WTC11 (cell line): ENCODE measurements around the gene JUP. TPM values are rescaled to one million over a fixed set of nuclear protein-coding genes. Genes with fewer than 3 reads are reported as not detected.

Source experiments
- ATAC-seq: fragments of 200-7000 bp; cut with Tn5 transposase; 2 replicates; pipeline ENCODE4 v1.10.0; 2021; ENCODE audit warnings: mild to moderate bottlenecking, moderate library complexity
- CTCF ChIA-PET: fragments of 300-600 bp; sonication (Branson Sonifier 250); formaldehyde crosslinking; loops from one replicate; lab custom pipeline; 2021; ENCODE audit warnings: antibody characterized with exemption; lab: Charles Lee
- POLR2A ChIA-PET: fragments of 350-600 bp; sonication (Branson Sonifier 250); formaldehyde crosslinking; loops from one replicate; lab custom pipeline; 2021; ENCODE audit warnings: antibody characterized with exemption; lab: Charles Lee
- DNase-seq: peaks from one replicate; pipeline ENCODE4 v3.0.0; 2021; ENCODE audit warnings: low spot score
- H3K27ac Mint-ChIP-seq: 2 replicates; pipeline ENCODE4 v1.8.0; 2021; ENCODE audit warnings: mixed read lengths
- H3K27me3 Mint-ChIP-seq: 2 replicates; pipeline ENCODE4 v1.8.0; 2021; ENCODE audit warnings: low read depth, mild to moderate bottlenecking, moderate library complexity, mixed read lengths
- H3K36me3 Mint-ChIP-seq: 2 replicates; pipeline ENCODE4 v1.8.0; 2021; ENCODE audit warnings: mixed read lengths
- H3K4me1 Mint-ChIP-seq: 2 replicates; pipeline ENCODE4 v1.8.0; 2022; ENCODE audit warnings: mixed read lengths
- H3K4me3 Mint-ChIP-seq: 2 replicates; pipeline ENCODE4 v1.8.0; 2021; ENCODE audit warnings: mild to moderate bottlenecking, moderate library complexity, mixed read lengths
- H3K9me3 Mint-ChIP-seq: 2 replicates; pipeline ENCODE4 v1.8.0; 2021; ENCODE audit warnings: mixed read lengths
- GABPB1 ChIP-seq: sonication (generic); formaldehyde crosslinking; IDR thresholded peaks from 2 replicates; pipeline ENCODE4 v1.8.1; 2023; ENCODE audit warnings: mild to moderate bottlenecking, missing genetic modification reagents
- JAZF1 ChIP-seq: fragments of 250-450 bp; sonication (Bioruptor Pico); IDR thresholded peaks from 2 replicates; pipeline ENCODE4 v1.9.0; 2021; ENCODE audit warnings: moderate library complexity, mild to moderate bottlenecking, inconsistent platforms
- MXD4 ChIP-seq: fragments of 250-450 bp; sonication (Bioruptor Pico); IDR thresholded peaks from 2 replicates; pipeline ENCODE4 v1.8.0; 2021; ENCODE audit warnings: mild to moderate bottlenecking, moderate library complexity, borderline replicate concordance
- ZNF232 ChIP-seq: sonication (generic); formaldehyde crosslinking; IDR thresholded peaks from 2 replicates; pipeline ENCODE4 v1.8.0; 2022; ENCODE audit warnings: mild to moderate bottlenecking, missing genetic modification reagents
- ZNF263 ChIP-seq: sonication (generic); formaldehyde crosslinking; IDR thresholded peaks from 2 replicates; pipeline ENCODE4 v1.8.1; 2022; ENCODE audit warnings: low read depth, mild to moderate bottlenecking, moderate library complexity, missing genetic modification reagents
- ZNF416 ChIP-seq: fragments of 250-450 bp; sonication (Bioruptor Pico); IDR thresholded peaks from 2 replicates; pipeline ENCODE4 v1.9.0; 2021; ENCODE audit warnings: mild to moderate bottlenecking, inconsistent platforms
- total RNA-seq: library from RNA; stranded (reverse); gene quantifications from 3 replicates; pipeline ENCODE4 v1.2.3, GENCODE V29; 2021
- TF ChIP-seq, protein P1 (sequence below): sonication (generic); formaldehyde crosslinking; IDR thresholded peaks from 2 replicates; pipeline ENCODE4 v1.8.0; 2022; ENCODE audit warnings: mild to moderate bottlenecking, missing genetic modification reagents
- TF ChIP-seq, protein P2 (sequence below): fragments of 250-450 bp; sonication (Bioruptor Pico); IDR thresholded peaks from 2 replicates; pipeline ENCODE4 v1.9.0; 2021; ENCODE audit warnings: mild to moderate bottlenecking
- TF ChIP-seq, protein P3 (sequence below): sonication (generic); formaldehyde crosslinking; IDR thresholded peaks from 2 replicates; pipeline ENCODE4 v1.8.1; 2022; ENCODE audit warnings: low read depth, missing genetic modification reagents, borderline replicate concordance
- TF ChIP-seq, protein P4 (sequence below): sonication (generic); formaldehyde crosslinking; IDR thresholded peaks from 2 replicates; pipeline ENCODE4 v1.8.1; 2023; ENCODE audit warnings: mild to moderate bottlenecking, moderate library complexity, missing genetic modification reagents
- TF ChIP-seq, protein P5 (sequence below): sonication (generic); formaldehyde crosslinking; conservative IDR thresholded peaks from 2 replicates; pipeline ENCODE4 v1.8.1; 2023; ENCODE audit warnings: mild to moderate bottlenecking, low read depth, missing genetic modification reagents, moderate library complexity
- TF ChIP-seq, protein P6 (sequence below): sonication (generic); formaldehyde crosslinking; IDR thresholded peaks from 2 replicates; pipeline ENCODE4 v1.8.1; 2022; ENCODE audit warnings: mild to moderate bottlenecking, missing genetic modification reagents, moderate library complexity, borderline replicate concordance
- TF ChIP-seq, protein P7 (sequence below): sonication (generic); formaldehyde crosslinking; IDR thresholded peaks from 2 replicates; pipeline ENCODE4 v1.8.0; 2022; ENCODE audit warnings: mild to moderate bottlenecking, missing genetic modification reagents
- TF ChIP-seq, protein P8 (sequence below): fragments of 250-450 bp; sonication (Bioruptor Pico); IDR thresholded peaks from 2 replicates; pipeline ENCODE4 v1.9.0; 2021; ENCODE audit warnings: mild to moderate bottlenecking, borderline replicate concordance
- TF ChIP-seq, protein P9 (sequence below): fragments of 250-450 bp; sonication (Bioruptor Pico); IDR thresholded peaks from 2 replicates; pipeline ENCODE4 v1.8.0; 2021; ENCODE audit warnings: mild to moderate bottlenecking
- TF ChIP-seq, protein P10 (sequence below): sonication (generic); formaldehyde crosslinking; IDR thresholded peaks from 2 replicates; pipeline ENCODE4 v1.8.1; 2023; ENCODE audit warnings: mild to moderate bottlenecking, missing genetic modification reagents

The JUP gene
- total RNA-seq, 1 experiment from 2014 or later = 103 TPM

DNA sequence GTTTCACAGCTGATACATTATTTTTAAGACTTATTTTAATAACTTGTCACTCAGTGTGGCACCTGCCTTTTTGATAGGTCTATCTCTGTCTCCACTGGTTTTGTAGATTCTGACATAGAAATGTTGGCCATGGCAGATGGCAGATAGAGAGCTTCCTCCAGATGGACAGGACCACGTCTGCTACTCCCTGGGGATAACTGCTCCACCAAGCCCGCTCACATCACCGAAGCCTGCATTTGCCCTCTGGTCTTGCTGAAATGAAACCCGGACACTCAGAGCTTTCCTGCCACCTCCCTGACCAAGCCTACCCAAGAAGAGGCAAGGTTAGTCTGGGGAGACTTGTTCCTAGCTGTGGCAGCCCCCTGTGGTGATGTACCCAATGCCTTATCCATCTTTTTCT is 35.6 kb downstream of the JUP start (continued):
- TF ChIP-seq, protein P1, sequence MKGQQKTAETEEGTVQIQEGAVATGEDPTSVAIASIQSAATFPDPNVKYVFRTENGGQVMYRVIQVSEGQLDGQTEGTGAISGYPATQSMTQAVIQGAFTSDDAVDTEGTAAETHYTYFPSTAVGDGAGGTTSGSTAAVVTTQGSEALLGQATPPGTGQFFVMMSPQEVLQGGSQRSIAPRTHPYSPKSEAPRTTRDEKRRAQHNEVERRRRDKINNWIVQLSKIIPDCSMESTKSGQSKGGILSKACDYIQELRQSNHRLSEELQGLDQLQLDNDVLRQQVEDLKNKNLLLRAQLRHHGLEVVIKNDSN = no peak
- TF ChIP-seq JAZF1 (CRISPR knock-in tag) = no peak

DNA sequence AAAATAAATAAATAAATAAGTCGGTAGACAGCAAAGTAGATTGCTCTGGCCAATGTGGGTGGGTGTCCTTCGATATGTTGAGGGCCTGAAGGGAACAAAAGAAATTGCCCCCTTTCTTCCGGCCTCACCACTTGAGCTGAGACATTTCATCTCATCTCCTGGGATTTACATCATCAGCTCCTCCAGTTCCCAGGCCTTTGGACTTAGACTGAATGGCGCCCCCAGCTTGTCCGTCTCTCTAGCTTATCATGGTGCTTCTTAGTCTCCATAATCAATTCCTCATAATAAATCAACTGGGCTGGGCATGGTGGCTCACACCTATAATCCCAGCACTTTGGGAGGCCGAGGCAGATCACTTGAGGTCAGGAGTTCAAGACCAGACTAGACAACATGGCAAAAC is 38.2 kb downstream of the JUP start:
- POLR2A ChIA-PET = interaction anchor here (0.9 kb wide), 1 partner anchor 38 kb away, joined by 3 read pairs; the partner anchor contains the start of gene JUP
- Mint-ChIP-seq H3K36me3 (no peaks in the 10 kb centered on the region), H3K4me3 (no peak overlapping the region), H3K27ac (no peak overlapping the region), H3K9me3 (no peaks in the 10 kb centered on the region), H3K27me3 (no peaks in the 10 kb centered on the region; the same call in 1 of the 2 replicates), H3K4me1 (no peaks in the 10 kb centered on the region)
- ATAC-seq (no peak; the same call in 1 of the 2 replicates), DNase-seq (no peak)
- CTCF ChIA-PET = interaction anchor here (0.5 to 1.8 kb wide), 7 partner anchors 10 to 113 kb away, joined by 3 to 6 read pairs (median 3); partner anchors contain the start of gene JUP
- TF ChIP-seq, protein P2, sequence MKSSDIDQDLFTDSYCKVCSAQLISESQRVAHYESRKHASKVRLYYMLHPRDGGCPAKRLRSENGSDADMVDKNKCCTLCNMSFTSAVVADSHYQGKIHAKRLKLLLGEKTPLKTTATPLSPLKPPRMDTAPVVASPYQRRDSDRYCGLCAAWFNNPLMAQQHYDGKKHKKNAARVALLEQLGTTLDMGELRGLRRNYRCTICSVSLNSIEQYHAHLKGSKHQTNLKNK (CRISPR knock-in tag) = no peak
- no peak for TF ChIP-seq MXD4 (CRISPR knock-in tag)
- TF ChIP-seq, protein P3, sequence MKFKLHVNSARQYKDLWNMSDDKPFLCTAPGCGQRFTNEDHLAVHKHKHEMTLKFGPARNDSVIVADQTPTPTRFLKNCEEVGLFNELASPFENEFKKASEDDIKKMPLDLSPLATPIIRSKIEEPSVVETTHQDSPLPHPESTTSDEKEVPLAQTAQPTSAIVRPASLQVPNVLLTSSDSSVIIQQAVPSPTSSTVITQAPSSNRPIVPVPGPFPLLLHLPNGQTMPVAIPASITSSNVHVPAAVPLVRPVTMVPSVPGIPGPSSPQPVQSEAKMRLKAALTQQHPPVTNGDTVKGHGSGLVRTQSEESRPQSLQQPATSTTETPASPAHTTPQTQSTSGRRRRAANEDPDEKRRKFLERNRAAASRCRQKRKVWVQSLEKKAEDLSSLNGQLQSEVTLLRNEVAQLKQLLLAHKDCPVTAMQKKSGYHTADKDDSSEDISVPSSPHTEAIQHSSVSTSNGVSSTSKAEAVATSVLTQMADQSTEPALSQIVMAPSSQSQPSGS (CRISPR knock-in tag) = no peak
- no peak for TF ChIP-seq ZNF416 (CRISPR knock-in tag)
- TF ChIP-seq, protein P4, sequence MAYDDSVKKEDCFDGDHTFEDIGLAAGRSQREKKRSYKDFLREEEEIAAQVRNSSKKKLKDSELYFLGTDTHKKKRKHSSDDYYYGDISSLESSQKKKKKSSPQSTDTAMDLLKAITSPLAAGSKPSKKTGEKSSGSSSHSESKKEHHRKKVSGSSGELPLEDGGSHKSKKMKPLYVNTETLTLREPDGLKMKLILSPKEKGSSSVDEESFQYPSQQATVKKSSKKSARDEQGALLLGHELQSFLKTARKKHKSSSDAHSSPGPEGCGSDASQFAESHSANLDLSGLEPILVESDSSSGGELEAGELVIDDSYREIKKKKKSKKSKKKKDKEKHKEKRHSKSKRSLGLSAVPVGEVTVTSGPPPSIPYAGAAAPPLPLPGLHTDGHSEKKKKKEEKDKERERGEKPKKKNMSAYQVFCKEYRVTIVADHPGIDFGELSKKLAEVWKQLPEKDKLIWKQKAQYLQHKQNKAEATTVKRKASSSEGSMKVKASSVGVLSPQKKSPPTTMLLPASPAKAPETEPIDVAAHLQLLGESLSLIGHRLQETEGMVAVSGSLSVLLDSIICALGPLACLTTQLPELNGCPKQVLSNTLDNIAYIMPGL = no peak
- no peak for TF ChIP-seq GABPB1
- TF ChIP-seq, protein P5, sequence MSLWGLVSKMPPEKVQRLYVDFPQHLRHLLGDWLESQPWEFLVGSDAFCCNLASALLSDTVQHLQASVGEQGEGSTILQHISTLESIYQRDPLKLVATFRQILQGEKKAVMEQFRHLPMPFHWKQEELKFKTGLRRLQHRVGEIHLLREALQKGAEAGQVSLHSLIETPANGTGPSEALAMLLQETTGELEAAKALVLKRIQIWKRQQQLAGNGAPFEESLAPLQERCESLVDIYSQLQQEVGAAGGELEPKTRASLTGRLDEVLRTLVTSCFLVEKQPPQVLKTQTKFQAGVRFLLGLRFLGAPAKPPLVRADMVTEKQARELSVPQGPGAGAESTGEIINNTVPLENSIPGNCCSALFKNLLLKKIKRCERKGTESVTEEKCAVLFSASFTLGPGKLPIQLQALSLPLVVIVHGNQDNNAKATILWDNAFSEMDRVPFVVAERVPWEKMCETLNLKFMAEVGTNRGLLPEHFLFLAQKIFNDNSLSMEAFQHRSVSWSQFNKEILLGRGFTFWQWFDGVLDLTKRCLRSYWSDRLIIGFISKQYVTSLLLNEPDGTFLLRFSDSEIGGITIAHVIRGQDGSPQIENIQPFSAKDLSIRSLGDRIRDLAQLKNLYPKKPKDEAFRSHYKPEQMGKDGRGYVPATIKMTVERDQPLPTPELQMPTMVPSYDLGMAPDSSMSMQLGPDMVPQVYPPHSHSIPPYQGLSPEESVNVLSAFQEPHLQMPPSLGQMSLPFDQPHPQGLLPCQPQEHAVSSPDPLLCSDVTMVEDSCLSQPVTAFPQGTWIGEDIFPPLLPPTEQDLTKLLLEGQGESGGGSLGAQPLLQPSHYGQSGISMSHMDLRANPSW (CRISPR knock-in tag) = no peak
- TF ChIP-seq ZNF232 (CRISPR knock-in tag) = no peak
- TF ChIP-seq, protein P6, sequence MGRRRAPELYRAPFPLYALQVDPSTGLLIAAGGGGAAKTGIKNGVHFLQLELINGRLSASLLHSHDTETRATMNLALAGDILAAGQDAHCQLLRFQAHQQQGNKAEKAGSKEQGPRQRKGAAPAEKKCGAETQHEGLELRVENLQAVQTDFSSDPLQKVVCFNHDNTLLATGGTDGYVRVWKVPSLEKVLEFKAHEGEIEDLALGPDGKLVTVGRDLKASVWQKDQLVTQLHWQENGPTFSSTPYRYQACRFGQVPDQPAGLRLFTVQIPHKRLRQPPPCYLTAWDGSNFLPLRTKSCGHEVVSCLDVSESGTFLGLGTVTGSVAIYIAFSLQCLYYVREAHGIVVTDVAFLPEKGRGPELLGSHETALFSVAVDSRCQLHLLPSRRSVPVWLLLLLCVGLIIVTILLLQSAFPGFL = no peak
- TF ChIP-seq, protein P7, sequence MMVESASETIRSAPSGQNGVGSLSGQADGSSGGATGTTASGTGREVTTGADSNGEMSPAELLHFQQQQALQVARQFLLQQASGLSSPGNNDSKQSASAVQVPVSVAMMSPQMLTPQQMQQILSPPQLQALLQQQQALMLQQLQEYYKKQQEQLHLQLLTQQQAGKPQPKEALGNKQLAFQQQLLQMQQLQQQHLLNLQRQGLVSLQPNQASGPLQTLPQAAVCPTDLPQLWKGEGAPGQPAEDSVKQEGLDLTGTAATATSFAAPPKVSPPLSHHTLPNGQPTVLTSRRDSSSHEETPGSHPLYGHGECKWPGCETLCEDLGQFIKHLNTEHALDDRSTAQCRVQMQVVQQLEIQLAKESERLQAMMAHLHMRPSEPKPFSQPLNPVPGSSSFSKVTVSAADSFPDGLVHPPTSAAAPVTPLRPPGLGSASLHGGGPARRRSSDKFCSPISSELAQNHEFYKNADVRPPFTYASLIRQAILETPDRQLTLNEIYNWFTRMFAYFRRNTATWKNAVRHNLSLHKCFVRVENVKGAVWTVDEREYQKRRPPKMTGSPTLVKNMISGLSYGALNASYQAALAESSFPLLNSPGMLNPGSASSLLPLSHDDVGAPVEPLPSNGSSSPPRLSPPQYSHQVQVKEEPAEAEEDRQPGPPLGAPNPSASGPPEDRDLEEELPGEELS (CRISPR knock-in tag) = no peak
- TF ChIP-seq, protein P8, sequence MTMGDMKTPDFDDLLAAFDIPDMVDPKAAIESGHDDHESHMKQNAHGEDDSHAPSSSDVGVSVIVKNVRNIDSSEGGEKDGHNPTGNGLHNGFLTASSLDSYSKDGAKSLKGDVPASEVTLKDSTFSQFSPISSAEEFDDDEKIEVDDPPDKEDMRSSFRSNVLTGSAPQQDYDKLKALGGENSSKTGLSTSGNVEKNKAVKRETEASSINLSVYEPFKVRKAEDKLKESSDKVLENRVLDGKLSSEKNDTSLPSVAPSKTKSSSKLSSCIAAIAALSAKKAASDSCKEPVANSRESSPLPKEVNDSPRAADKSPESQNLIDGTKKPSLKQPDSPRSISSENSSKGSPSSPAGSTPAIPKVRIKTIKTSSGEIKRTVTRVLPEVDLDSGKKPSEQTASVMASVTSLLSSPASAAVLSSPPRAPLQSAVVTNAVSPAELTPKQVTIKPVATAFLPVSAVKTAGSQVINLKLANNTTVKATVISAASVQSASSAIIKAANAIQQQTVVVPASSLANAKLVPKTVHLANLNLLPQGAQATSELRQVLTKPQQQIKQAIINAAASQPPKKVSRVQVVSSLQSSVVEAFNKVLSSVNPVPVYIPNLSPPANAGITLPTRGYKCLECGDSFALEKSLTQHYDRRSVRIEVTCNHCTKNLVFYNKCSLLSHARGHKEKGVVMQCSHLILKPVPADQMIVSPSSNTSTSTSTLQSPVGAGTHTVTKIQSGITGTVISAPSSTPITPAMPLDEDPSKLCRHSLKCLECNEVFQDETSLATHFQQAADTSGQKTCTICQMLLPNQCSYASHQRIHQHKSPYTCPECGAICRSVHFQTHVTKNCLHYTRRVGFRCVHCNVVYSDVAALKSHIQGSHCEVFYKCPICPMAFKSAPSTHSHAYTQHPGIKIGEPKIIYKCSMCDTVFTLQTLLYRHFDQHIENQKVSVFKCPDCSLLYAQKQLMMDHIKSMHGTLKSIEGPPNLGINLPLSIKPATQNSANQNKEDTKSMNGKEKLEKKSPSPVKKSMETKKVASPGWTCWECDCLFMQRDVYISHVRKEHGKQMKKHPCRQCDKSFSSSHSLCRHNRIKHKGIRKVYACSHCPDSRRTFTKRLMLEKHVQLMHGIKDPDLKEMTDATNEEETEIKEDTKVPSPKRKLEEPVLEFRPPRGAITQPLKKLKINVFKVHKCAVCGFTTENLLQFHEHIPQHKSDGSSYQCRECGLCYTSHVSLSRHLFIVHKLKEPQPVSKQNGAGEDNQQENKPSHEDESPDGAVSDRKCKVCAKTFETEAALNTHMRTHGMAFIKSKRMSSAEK = no peak
- TF ChIP-seq ZNF263 (CRISPR knock-in tag) = no peak
- TF ChIP-seq, protein P9, sequence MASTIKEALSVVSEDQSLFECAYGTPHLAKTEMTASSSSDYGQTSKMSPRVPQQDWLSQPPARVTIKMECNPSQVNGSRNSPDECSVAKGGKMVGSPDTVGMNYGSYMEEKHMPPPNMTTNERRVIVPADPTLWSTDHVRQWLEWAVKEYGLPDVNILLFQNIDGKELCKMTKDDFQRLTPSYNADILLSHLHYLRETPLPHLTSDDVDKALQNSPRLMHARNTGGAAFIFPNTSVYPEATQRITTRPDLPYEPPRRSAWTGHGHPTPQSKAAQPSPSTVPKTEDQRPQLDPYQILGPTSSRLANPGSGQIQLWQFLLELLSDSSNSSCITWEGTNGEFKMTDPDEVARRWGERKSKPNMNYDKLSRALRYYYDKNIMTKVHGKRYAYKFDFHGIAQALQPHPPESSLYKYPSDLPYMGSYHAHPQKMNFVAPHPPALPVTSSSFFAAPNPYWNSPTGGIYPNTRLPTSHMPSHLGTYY = no peak
- TF ChIP-seq, protein P10, sequence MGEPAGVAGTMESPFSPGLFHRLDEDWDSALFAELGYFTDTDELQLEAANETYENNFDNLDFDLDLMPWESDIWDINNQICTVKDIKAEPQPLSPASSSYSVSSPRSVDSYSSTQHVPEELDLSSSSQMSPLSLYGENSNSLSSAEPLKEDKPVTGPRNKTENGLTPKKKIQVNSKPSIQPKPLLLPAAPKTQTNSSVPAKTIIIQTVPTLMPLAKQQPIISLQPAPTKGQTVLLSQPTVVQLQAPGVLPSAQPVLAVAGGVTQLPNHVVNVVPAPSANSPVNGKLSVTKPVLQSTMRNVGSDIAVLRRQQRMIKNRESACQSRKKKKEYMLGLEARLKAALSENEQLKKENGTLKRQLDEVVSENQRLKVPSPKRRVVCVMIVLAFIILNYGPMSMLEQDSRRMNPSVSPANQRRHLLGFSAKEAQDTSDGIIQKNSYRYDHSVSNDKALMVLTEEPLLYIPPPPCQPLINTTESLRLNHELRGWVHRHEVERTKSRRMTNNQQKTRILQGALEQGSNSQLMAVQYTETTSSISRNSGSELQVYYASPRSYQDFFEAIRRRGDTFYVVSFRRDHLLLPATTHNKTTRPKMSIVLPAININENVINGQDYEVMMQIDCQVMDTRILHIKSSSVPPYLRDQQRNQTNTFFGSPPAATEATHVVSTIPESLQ (CRISPR knock-in tag) = no peak
